Measurements from ENCODE around the gene OR5L2.
"Not testable (repeated sequence)": the region's sequence is repeated elsewhere in the genome, so short reads cannot be mapped to it uniquely, and the experiment has no call there.

Gene OR5L2

GRCh38 chr11:55826919-55827318 is at the start of gene OR5L2:
Gene OR5L2, plus strand, starts transcription at chr11:55827219. Its CDS starts 0 bp downstream, at chr11:55827219.
- no peak for DNase-seq (ENCODE audit: low spot score)

- no peak for DNase-seq (ENCODE audit: low spot score)
Observed at GRCh38 chr11:55791606-55792005, 35.4 kb upstream of the OR5L2 start.

GRCh38 chr11:55793321-55793720 is 33.7 kb upstream of the OR5L2 start:
- DNase-seq (ENCODE audit: low spot score) = no peak

GRCh38 chr11:55795256-55795655 is 31.8 kb upstream of the OR5L2 start, which contains the start of gene OR5D14:
Gene OR5D14, plus strand, starts transcription at chr11:55795556. Its CDS starts 0 bp downstream, at chr11:55795556.
- DNase-seq (ENCODE audit: low spot score) = no peak

- DNase-seq (ENCODE audit: low spot score) = no peak
Observed at GRCh38 chr11:55806248-55806647, 20.8 kb upstream of the OR5L2 start.

GRCh38 chr11:55811067-55811466 is 16.0 kb upstream of the OR5L2 start, which contains the start of gene OR5L1:
Gene OR5L1, plus strand, starts transcription at chr11:55811367. Its CDS starts 100 bp downstream, at chr11:55811467.
- no peak for DNase-seq (ENCODE audit: low spot score)

- no peak for DNase-seq (ENCODE audit: low spot score)
Observed at GRCh38 chr11:55819330-55819729, 7.7 kb upstream of the OR5L2 start, which contains the start of gene OR5D18. Gene OR5D18, plus strand, starts transcription at chr11:55819630. Its CDS starts 0 bp downstream, at chr11:55819630.

GRCh38 chr11:55838452-55838851 is 11.4 kb downstream of the OR5L2 start, which contains the start of gene OR5D16:
Gene OR5D16, plus strand, starts transcription at chr11:55838752. Its CDS starts 0 bp downstream, at chr11:55838752.
- no peak for DNase-seq (ENCODE audit: low spot score)

GRCh38 chr11:55847453-55847852 is 20.4 kb downstream of the OR5L2 start:
- DNase-seq (ENCODE audit: low spot score) = no peak

- DNase-seq (ENCODE audit: low spot score) = no peak
Observed at GRCh38 chr11:55849037-55849436, 22.0 kb downstream of the OR5L2 start.

- no peak for DNase-seq (ENCODE audit: low spot score)
Observed at GRCh38 chr11:55852141-55852540, 25.1 kb downstream of the OR5L2 start.

GRCh38 chr11:55854704-55855103 is 27.7 kb downstream of the OR5L2 start:
- DNase-seq (ENCODE audit: low spot score) = no peak

GRCh38 chr11:55867354-55867753 is 40.3 kb downstream of the OR5L2 start:
- DNase-seq (ENCODE audit: low spot score) = not testable (repeated sequence)

GRCh38 chr11:55872731-55873130 is 45.7 kb downstream of the OR5L2 start:
- DNase-seq (ENCODE audit: low spot score) = not testable (repeated sequence)

GRCh38 chr11:55873146-55873545 is 46.1 kb downstream of the OR5L2 start:
- DNase-seq (ENCODE audit: low spot score) = not testable (repeated sequence)
